HEK293 (cell line): ENCODE measurements around the gene DOCK4.

Source experiments
- KLF10 ChIP-seq: fragments of 450-650 bp; IDR thresholded peaks from 2 replicates; pipeline ENCODE4 v1.5.1; 2018; ENCODE audit warnings: missing biosample characterization, mild to moderate bottlenecking, missing genetic modification characterization
- MEIS1 ChIP-seq: sonication (generic); formaldehyde crosslinking; IDR thresholded peaks from 2 replicates; pipeline ENCODE4 v1.8.1; 2022; ENCODE audit warnings: missing genetic modification reagents, mild to moderate bottlenecking, borderline replicate concordance
- SP2 ChIP-seq: fragments of 450-650 bp; formaldehyde crosslinking; IDR thresholded peaks from 2 replicates; pipeline ENCODE4 v1.5.1; 2016; ENCODE audit warnings: missing biosample characterization, missing genetic modification characterization
- ZNF2 ChIP-seq: fragments of 450-650 bp; formaldehyde crosslinking; IDR thresholded peaks from 2 replicates; pipeline ENCODE4 v1.5.1; 2016; ENCODE audit warnings: missing biosample characterization, missing genetic modification characterization
- ZNF324 ChIP-seq: fragments of 450-650 bp; formaldehyde crosslinking; IDR thresholded peaks from 2 replicates; pipeline ENCODE4 v1.5.1; 2016; ENCODE audit warnings: missing biosample characterization, missing genetic modification characterization
- ZNF830 ChIP-seq: fragments of 450-650 bp; IDR thresholded peaks from 2 replicates; pipeline ENCODE4 v1.5.0; 2018; ENCODE audit warnings: missing biosample characterization, missing genetic modification characterization, low read depth, mild to moderate bottlenecking, moderate library complexity
- TF ChIP-seq, protein P1 (sequence below): fragments of 450-650 bp; formaldehyde crosslinking; IDR thresholded peaks from 2 replicates; pipeline ENCODE4 v1.5.1; 2016; ENCODE audit warnings: missing biosample characterization, missing genetic modification characterization
- TF ChIP-seq, protein P2 (sequence below): fragments of 450-650 bp; formaldehyde crosslinking; conservative IDR thresholded peaks from 2 replicates; pipeline ENCODE4 v1.5.1; 2016; ENCODE audit warnings: low read depth, missing biosample characterization, missing genetic modification characterization

DNA sequence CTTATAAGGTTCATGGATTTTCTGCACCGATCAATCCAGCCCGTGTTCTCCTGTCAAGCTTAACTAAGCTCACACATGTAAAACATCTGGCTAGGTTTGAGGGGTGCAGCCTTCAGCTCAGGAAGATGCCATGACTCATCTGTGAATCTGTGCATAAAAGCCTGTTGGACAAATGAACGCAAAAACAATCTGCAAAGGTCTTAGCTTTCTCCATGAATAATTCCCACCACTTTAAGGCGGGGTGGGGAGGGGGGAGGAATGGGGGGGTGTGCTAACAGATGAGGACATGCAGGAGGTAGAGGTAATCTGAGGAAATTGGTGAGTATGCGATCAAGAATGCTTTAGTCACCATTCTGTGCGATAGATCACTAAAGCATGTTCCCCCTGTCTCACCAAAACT, 4.8 kb downstream of the DOCK4 start:
- TF ChIP-seq ZNF830 (tag by site-specific recombination) = no peak
- TF ChIP-seq, protein P1, sequence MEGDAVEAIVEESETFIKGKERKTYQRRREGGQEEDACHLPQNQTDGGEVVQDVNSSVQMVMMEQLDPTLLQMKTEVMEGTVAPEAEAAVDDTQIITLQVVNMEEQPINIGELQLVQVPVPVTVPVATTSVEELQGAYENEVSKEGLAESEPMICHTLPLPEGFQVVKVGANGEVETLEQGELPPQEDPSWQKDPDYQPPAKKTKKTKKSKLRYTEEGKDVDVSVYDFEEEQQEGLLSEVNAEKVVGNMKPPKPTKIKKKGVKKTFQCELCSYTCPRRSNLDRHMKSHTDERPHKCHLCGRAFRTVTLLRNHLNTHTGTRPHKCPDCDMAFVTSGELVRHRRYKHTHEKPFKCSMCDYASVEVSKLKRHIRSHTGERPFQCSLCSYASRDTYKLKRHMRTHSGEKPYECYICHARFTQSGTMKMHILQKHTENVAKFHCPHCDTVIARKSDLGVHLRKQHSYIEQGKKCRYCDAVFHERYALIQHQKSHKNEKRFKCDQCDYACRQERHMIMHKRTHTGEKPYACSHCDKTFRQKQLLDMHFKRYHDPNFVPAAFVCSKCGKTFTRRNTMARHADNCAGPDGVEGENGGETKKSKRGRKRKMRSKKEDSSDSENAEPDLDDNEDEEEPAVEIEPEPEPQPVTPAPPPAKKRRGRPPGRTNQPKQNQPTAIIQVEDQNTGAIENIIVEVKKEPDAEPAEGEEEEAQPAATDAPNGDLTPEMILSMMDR (tag by site-specific recombination) = no peak
- TF ChIP-seq, protein P2, sequence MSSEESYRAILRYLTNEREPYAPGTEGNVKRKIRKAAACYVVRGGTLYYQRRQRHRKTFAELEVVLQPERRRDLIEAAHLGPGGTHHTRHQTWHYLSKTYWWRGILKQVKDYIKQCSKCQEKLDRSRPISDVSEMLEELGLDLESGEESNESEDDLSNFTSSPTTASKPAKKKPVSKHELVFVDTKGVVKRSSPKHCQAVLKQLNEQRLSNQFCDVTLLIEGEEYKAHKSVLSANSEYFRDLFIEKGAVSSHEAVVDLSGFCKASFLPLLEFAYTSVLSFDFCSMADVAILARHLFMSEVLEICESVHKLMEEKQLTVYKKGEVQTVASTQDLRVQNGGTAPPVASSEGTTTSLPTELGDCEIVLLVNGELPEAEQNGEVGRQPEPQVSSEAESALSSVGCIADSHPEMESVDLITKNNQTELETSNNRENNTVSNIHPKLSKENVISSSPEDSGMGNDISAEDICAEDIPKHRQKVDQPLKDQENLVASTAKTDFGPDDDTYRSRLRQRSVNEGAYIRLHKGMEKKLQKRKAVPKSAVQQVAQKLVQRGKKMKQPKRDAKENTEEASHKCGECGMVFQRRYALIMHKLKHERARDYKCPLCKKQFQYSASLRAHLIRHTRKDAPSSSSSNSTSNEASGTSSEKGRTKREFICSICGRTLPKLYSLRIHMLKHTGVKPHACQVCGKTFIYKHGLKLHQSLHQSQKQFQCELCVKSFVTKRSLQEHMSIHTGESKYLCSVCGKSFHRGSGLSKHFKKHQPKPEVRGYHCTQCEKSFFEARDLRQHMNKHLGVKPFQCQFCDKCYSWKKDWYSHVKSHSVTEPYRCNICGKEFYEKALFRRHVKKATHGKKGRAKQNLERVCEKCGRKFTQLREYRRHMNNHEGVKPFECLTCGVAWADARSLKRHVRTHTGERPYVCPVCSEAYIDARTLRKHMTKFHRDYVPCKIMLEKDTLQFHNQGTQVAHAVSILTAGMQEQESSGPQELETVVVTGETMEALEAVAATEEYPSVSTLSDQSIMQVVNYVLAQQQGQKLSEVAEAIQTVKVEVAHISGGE (tag by site-specific recombination) = no peak
- TF ChIP-seq MEIS1 (CRISPR knock-in tag) = no peak
- no peak for TF ChIP-seq KLF10 (tag by site-specific recombination)
- TF ChIP-seq ZNF2 (tag by site-specific recombination) = no peak
- TF ChIP-seq ZNF324 (tag by site-specific recombination) = no peak
- no peak for TF ChIP-seq SP2
